Suppressor macrophage (primary cell): ENCODE data around the gene CSK.

Experiments
- DNase-seq, 4 experiments: peaks; one replicate each; pipeline ENCODE4 v3.0.0-alpha.2; 2020 to 2022

The CSK gene

DNA sequence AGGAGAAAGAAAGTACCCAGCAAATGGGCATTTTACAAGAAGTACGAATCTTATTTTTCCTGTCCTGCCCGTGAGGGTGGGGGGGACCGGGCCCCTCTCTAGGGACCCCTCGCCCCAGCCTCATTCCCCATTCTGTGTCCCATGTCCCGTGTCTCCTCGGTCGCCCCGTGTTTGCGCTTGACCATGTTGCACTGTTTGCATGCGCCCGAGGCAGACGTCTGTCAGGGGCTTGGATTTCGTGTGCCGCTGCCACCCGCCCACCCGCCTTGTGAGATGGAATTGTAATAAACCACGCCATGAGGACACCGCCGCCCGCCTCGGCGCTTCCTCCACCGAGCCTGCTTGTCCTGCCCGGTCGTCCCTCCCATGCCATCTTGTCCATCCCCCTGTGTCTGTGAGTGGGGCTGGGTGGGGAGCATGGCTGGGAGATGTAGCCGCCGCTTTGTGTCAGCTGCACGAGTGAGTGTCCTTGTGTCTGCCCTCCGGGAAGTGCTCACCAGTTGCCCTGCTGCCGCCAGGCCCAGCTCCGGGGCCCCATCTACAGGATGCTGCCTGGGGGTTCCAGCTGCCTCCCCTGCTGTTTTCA lies 21.1 kb downstream of the CSK start:
- no peak for DNase-seq

DNA sequence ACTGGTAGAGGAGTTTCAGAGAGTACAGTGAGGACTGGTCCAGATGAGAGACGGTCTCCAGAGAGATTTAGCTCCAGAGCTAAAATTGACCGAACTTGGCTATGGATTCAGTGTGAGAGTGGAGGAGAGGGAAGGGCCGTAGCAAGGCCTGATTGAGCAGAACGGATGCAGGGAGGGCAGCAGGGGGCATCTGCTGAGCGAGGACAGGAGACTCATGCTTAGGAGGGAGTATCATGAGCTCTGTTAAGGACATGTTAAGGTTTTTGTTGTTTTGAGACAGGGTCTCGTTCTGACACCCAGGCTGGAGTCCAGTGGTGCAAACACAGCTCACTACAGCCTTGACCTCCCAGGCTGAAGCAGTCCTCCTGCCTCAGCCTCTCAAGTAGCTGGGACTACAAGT lies 23.1 kb downstream of the CSK start:
- no peak for DNase-seq

DNA sequence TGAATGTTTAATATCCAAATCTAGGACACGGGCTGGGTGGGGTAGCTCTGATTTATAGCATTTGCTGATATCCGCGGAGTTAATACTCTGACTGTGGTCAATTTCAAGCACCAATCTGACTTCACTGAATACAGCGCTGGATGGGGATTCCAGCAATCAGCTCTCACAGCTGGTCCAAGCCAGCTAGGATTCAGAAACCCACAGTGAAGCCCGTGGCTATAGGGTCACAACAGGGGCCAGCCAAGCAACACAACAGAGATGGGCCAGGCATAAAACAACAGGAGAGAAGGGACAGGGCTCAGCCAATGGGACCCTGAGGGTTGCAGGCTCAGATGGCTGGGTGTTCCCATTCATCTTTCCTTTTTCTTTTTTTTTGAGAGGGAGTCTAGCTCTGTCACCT lies 25.4 kb downstream of the CSK start:
- DNase-seq, result no peak

DNA sequence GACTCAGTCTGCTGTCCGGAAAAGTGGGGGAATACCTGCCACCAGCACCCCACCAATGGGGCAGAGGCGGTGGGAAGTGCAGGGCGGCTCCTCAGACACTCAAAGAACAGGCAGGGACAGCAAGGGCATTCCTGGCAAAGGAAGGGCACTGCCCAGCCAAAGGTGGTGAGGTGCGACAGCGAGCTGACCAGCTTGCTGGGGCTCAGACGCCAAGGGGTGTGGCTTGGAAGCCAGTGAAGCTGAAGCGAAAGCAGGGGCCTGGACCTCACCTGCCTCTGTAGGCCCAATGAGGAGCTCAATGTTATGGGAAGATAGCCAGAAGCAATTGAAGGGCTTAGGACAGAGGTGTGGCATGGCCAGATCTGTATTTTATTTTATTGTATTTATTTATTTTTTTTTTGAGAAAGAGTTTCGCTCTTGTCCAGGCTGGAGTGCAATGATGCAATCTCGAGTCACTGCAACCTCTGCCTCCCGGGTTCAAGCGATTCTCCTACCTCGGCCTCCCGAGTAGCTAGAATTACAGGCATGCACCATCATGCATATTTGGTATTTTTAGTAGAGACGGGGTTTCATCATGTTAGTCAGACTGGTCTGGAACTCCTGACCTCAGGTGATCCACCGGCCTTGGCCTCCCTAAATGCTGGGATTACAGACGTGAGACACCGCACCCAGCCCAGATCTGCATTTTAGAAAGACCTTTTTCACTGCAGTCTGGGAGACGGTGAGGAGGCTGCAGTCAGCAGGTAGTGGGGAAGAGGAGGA lies 26.4 kb downstream of the CSK start:
- no peak for DNase-seq

DNA sequence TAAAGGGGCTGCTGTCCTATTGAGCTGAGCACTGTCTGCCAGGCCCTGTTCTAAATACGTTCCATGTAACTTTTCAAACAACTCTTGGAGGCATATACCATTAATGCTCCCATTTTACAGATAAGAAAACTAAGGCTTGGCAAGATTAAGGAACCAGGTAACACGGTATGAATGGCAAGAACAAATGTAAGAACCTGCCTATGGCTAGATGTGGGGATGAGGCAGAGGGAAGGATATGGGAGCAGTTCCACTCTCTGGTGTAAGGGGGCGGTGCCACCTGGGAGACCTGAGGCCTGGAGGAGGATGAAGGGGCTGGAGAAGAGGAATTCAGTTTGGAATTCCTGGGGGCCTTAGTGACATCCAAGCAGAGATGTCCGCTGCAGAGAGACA lies 27.0 kb downstream of the CSK start:
- DNase-seq, result no peak

DNA sequence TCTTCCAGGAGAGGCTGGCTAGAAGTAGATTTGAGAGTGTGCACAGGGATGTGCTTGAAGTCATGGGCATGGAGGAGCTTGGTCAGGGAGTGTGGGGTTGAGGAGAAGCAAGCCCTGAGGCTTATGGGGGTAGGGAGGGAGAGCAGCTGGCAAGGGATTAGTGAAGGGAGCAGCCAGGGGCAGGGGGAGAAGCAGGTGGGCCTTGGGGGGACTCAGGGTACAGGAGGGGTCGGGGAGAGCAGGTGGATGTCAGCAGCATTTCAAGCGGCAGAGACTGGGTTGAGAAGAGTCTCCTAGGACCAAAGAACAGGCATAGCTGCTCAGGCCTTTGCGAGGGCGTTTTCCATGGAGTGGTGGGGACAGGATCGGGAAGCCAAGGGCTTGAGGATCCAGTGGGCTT lies 27.4 kb downstream of the CSK start:
- no peak for DNase-seq

DNA sequence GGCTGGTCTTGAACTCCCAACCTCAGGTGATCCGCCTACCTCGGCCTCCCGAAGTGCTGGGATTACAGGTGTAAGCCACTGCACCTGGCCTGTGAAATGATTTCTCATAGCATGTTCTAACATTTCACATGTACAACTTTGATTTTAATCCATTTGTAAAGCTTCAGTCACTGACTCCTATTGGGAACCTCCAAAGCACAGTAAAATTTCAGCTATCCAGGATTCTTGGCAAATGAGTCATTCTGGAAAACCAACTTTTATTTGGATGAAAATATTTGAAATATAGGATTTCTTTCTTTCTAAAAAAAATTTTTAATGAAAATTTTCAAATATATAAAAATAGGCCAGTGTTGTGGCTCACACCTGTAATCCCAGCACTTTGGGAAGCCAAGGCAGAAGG lies 28.1 kb downstream of the CSK start:
- no peak for DNase-seq

DNA sequence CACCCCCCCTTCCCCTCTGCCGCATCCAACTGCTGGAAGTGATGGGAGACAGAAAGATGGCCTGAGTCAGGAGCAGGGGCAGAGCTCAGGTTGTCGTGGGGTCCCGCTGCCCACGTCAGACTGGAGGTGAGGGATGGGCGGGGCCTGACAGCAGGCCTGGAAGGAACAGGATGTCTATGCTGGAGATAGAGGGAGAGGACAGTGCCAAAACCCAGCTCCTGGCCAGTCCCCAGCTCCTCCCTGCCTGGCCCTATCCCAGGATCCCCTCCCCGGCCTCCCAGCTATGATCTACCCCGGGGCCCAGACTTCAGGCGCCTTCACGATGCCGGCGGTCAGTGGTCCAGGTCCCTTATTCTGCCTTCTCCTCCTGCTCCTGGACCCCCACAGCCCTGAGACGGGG lies 30.7 kb downstream of the CSK start, which contains the start of gene LMAN1L:
Gene LMAN1L, plus strand, starts transcription at position 303 of the 400 bp plus-strand sequence. Its CDS starts 20 bp downstream, at position 323.
- no peak for DNase-seq

DNA sequence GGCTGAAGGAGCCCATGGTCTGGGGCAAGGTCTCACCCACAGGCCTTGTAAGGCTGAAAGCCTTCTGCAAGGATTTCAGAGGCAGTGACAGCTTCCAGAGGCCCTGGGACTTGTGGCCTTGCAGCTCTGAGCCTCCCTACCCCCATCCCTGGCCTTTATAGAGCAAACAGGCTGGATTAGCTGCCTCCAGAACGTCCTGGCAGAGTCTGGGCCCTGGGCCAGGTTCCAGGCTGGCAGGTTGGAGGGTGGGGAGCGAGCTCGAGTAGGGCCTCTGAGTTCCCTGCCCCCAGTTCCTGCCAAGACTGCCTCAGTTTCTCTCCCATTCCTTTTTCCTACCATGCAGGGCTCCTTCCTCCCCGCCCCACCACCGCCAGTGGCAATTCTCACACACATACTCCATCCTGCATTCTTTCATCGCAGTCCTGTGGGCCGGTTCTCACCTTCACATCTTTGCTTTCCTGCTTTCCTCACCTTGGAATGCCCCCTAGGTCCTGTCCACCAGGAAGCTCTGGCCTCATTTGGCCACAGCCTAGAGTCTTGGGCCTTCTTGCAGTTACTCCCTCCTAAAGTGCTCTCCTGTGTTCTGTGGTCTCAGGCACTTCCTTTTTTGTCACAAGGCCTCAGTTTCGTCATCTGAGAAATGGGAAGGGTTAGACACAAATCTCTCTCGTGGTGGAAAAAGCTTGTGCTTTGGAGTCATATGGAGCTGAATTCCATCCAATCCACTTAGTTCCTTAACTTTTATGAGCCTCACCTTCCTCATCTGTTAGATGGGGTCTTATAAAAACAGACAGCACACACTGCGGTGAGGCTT lies 33.4 kb downstream of the CSK start:
- DNase-seq, result peak; percentile 28 to 70 (median 61)

DNA sequence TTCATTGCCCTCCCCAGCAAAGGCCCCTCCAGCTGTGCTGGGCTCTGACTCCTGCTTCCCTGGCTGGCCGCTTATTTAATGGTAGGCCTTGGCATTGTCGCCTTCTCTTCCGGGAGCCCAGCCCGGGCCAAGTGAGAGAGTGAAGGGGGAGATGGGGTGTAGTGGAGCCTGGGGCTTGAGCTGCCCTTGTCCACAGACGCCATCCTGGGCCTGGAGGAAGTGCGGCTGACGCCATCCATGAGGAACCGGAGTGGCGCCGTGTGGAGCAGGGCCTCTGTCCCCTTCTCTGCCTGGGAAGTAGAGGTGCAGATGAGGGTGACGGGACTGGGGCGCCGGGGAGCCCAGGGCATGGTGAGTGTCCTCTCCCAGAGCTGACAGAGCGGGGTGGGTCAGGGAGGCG lies 34.1 kb downstream of the CSK start:
- no peak for DNase-seq

DNA sequence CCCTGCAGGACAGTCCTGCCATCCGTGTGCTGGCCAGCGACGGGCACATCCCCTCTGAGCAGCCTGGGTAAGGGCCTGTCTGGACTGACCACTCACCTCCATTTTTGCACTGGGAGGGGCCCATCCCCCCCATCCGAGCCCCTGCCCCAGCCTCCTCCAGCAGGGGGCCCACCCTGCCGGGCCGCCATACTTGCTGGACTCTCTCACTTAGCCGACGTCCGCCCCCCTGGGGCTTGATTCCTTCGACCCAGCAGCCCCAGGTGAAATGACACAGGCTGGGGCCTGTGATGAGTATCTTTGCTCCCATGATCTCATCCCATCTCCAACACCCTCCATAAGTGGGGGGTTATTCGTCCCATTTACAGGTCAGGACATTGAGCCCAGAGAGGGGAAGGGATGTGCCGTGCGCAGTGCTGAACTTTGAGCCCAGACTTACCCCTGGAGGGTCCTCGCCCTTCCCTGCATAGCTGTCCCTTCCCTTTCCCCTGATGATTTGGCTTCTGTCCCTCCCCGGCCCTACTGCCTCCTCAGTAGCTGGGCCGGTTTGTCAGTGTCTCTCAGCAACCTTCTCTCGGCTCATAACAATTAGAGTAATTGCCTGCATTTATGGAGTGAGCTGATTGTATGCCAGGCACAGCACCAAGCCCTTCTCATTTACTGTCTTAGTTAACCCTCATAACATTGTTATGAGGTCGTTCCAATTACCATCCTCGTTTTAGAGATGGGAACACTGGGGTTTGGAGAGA lies 34.9 kb downstream of the CSK start:
- no peak for DNase-seq

DNA sequence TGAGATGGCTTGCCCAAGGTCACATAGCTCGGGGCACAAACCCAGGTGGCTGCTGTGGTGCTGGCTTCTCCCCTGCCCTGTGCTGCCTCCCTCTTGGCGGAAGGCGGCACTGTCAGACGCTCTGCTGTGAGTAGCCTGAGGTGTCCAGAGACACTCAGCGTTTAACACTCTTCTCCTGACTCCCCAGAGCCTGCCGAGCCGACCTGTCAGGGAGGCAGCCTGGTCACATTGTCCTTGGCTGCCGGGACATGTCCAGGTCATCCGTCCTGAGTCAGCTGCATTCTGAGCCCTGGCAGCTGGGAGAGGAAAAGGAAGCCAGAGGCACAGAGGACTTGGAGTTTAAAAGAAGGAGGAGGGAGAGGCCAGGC lies 35.5 kb downstream of the CSK start:
- DNase-seq, result no peak

DNA sequence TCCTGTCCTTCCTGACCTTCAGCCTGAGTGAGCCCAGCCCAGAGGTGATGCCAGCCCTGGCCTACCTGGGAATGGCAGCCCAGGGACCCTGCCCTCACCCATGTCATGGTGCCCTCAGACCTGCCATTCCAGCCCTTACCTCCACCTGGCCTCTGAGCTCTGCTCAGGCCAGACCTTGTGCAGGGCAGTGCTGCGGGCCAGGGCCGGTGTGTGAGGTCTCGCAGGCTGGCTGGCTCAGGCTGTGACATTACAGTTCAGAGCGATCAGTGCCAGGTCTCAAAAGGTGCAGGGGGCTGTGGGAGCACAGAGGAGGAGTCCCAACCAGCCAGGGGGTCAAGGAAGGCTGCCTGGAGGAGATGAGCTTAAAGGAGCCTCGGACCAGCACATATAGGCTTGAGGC lies 38.2 kb downstream of the CSK start:
- no peak for DNase-seq

DNA sequence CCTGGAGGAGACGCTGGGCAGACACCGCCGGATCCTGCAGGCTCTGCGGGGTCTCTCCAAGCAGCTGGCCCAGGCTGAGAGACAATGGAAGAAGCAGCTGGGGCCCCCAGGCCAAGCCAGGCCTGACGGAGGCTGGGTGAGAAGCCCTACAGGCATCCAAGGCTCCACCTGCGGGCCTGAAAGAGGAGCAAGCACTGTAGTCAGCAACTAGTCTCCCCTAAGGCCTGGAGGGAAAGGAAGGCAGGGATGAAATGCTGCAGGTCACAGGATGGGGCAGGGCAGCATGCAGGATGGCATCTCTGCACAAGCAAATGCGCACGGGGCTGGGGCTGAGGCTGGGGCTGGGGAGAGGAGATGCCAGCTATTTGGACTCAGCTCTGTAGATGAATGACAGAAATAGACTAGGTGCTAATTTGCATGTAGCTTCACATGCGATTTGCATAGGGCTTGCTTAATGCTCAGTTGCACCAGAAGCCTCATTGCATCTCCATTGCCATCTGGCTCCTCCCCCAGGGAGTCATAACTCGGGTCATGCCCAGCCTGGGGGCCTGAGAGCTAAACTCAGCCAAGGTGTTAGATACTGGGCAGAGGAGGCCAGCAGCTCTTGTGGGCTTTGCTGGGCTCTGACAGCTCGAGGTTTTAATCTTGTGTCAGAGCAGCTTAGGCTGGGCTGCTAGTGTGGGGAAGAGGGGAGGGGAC lies 39.4 kb downstream of the CSK start:
- DNase-seq, result peak in 1 of 4 experiments; percentile 30

DNA sequence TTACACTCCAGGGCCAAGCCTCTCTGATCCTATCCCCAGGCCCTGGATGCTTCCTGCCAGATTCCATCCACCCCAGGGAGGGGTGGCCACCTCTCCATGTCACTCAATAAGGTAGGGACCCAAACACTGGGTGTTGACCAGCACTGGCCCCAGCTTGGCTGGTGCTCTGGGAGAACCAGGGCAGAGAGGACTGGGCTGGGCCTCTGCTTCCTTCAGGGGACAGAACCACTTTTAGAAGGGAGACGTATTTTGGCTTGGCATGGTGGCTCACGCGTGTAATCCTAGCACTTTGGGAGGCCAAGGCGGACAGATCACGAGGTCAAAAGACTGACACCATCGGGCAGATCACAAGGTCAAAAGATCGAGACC lies 39.9 kb downstream of the CSK start:
- DNase-seq, result no peak

DNA sequence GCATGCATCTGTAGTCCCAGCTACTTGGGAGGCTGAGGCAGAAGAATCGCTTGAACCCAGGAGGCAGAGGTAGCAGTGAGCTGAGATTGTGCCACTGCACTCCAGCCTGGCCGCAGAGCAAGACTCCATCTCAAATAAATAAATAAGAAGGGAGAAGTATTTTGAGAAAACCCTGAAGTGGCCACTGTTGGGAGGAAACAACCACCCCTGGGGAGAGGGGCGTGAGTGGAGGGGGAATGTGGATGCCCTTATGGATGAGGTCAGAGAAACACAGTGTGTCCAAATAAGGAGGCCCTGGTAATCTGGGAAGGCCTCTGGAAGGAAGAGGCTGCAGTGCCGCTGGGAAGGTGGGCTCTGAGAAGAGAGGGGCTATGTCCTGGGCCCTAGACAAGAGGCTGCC lies 40.4 kb downstream of the CSK start:
- DNase-seq, result no peak

DNA sequence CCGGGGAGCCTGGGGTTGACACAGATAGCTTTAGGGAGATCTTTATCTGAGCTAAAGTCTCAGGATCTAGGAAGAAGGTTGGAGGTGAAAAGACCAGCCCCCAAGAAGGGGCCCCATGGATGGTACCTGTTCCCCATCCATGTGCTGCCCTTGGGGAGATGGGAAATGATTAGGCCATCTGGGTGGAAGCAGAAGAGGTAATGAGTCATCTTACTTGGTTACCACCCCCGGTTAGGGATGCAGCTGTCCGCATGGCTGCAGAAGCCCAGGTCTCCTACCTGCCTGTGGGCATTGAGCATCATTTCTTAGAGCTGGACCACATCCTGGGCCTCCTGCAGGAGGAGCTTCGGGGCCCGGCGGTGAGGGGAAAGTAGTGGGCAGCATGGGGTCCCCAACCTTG lies 41.4 kb downstream of the CSK start:
- no peak for DNase-seq

DNA sequence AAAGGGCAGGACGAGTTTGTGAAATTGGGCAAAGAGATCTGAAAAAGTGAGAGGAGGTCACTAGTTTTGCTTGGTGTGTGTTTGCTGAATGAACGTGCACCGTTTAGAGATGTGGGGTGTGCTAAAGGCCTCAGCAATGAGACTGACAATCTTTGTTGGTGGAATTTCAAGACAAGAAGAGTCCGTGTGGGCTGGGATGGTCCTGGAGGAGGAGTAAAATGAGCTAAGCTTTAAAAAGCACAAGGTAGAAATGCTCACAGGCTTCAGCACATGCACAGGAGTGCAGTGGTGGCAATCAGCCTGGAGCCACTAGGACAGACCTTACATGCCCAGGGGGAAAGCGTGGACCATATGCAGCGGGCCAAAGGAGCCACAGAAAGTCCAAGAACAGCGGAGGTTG lies 43.1 kb downstream of the CSK start:
- no peak for DNase-seq

DNA sequence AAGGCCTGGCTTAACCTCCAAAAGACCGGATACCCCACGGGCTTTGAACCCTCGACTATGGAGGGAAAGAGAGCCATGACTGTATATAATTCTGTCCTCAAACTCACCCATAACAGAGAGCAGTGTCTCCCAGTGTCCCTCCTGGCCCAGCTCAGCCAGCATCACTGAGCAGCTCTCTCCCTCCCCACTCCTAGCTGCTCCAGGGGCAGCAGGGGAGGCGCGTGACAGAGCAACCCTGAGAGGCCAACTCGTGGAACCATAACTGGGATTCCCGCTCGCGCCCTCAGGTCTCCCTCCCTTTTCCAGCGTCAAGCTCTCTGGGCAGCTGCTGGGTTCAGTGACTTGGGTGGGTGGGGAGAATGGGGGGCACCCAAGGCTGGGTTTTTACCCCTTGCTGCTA lies 44.0 kb downstream of the CSK start:
- DNase-seq, result no peak

DNA sequence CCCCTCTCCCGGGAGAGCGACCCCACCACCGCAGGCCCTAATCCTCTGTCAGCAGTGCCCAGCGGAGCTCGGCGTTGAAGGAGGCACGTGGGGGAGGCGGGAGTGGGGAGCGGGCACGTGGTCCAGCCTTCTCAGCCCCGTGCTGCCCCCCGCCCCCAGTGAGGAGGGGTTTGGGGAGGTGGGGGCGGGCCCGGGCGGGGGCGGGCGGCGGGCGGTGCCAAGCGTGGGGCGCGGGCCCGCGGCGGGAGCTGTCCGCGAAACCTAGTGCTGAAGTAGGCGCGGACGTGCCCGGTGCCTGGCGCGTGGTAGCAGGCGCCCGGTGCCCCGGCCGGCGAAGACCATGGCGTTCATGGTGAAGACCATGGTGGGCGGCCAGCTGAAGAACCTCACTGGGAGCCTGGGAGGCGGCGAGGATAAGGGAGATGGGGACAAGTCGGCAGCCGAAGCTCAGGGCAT lies 44.5 kb downstream of the CSK start, which contains the start of gene CPLX3:
Gene CPLX3, plus strand, starts transcription at position 264 of the 456 bp plus-strand sequence. Its CDS starts 77 bp downstream, at position 341.
- peak; percentile 17 to 68 (median 41) for DNase-seq

DNA sequence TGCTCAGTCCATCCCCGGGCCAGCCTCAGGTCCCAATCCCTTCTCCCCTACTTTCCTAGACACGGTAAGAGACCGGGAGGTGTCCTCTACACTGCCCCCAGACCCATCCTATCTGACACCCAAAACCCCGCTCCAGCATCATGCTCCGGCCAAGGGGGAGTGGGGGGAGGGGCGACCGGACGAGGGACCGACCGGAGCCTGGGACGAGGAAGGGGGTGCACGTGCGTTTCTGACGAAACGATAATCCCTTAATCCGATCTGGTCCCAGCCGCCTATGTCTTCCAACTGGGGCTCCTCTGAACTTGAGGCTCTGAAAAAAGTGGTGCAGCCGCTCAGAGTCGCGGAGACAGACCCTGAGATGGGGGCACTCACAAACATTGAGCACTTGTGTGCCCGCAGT lies 45.0 kb downstream of the CSK start:
- DNase-seq, result no peak

DNA sequence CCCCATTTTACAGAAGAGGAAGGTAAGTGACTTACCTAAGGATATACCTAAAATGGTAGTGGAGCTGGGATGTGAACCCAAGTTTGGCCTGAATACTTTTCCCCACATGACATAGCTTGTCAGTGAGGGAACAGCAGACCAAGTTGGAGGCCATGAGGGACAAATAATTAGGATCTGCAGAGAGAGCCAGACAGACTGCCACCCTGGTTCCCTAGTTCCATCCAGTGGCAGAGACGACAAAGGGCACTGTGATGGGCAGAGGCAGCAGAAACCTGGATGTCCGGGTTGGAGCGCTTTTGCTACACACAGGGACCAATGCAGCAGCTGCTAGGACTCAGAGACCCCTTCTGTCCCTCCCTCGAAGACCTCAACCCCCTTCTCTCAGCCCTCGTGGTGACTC lies 45.7 kb downstream of the CSK start:
- no peak for DNase-seq
